ENCODE data around the gene HS3ST3B1.

Gene HS3ST3B1

DNA sequence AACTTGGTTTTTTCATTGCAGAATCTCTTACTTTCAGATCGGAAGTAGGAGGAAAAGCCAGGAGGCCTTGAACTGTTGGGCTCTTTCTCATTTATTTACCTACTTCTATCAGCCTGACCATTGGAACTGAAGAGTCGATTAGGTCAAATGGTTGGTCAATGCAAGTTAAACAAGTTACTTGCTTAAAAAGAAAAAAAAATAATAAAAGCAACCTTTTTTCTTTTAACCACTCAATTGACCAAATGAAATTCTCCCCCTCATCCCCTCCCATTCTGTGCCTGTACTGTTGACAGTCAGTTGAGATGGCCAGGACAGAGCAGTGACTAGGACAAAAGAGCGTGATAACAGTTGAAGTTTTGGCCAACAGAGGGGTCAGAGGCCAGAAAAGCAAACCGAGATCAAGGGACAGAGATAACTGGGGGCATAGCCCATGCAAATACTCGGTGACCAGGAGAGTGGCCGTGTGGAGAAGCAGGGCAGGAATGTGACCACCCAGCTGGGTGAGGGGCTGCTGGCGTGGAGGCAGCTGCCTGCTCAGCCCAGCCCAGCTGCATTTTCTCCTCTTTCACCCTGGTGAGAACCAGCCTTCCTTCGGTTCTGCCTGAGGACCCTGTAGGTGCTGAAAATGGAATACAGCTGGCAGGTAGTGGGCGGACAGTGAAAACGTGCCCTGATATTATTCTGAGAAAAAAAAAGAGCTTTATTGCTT is 72.2 kb downstream of the HS3ST3B1 start:
- no peak overlapping the region for H3K4me3 ChIP-seq (ENCODE audit: control insufficient read depth, low read depth, low read length)
- no peak for DNase-seq (ENCODE audit: low read depth)

DNA sequence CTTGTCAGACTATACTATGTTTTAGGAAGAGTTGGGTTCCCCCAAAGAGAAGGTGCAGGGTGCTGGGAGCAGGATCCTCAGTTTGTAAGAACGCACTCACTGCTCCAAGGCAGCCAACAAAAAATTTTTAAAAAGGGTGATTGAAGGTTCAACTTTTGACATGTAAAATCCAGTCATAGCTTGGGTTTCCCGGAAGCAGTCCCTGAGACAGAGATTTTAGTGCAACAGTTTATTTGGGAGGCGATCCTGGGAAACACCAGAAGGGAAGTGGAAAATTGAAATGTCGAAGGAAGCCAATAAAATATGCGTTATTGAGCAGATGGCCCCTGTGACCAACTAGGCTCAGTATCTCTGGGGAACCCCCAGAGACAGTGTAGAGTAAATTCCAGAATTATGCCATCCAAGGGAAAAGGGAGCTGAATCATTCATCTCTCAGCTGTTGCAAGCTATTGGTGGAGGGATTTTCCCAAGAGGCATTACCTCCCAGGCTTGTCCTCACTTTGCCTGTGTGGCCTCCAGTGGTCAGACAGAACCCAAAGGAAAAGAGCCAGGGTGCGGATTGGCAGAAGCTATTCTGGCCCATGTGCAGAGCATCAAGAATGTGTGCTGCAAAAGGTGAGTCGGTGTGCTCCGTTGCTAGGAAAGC is 72.9 kb downstream of the HS3ST3B1 start:
- H3K4me3 ChIP-seq (ENCODE audit: control insufficient read depth, low read depth, low read length), result no peak overlapping the region
- TF ChIP-seq, protein P1, sequence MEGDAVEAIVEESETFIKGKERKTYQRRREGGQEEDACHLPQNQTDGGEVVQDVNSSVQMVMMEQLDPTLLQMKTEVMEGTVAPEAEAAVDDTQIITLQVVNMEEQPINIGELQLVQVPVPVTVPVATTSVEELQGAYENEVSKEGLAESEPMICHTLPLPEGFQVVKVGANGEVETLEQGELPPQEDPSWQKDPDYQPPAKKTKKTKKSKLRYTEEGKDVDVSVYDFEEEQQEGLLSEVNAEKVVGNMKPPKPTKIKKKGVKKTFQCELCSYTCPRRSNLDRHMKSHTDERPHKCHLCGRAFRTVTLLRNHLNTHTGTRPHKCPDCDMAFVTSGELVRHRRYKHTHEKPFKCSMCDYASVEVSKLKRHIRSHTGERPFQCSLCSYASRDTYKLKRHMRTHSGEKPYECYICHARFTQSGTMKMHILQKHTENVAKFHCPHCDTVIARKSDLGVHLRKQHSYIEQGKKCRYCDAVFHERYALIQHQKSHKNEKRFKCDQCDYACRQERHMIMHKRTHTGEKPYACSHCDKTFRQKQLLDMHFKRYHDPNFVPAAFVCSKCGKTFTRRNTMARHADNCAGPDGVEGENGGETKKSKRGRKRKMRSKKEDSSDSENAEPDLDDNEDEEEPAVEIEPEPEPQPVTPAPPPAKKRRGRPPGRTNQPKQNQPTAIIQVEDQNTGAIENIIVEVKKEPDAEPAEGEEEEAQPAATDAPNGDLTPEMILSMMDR (IDR thresholded peaks at IDR 0.05; ENCODE audit: control insufficient read depth, insufficient read depth, low read depth, low read length, missing control alignments), result no peak
- peak; percentile 16 for DNase-seq (ENCODE audit: low read depth)

More for the DNA sequence above, 72.2 kb downstream of the HS3ST3B1 start:
- TF ChIP-seq, protein P1 (IDR thresholded peaks at IDR 0.05; ENCODE audit: control insufficient read depth, insufficient read depth, low read depth, low read length, missing control alignments), result no peak

DNA sequence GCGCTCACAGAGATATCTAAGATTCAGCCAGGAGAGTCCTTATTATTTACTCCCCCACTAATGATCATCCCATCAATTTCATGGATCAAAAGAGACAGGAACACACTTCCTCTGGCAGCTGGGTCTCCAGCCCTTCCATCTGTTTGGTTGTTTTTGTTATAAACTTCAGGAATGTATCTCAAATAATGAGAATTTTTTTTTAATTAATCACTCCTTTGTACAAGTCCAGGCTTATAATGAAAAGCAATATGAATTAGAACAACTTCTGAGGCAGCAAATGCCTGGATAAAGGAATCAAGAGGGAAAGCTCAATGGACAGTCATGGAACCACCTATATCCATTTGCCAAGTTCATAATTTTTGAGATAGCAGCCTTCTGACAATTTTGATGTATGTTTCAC is 73.4 kb downstream of the HS3ST3B1 start:
- no peak overlapping the region for H3K4me3 ChIP-seq (ENCODE audit: control insufficient read depth, low read depth, low read length)
- TF ChIP-seq, protein P1 (IDR thresholded peaks at IDR 0.05; ENCODE audit: control insufficient read depth, insufficient read depth, low read depth, low read length, missing control alignments), result no peak

DNA sequence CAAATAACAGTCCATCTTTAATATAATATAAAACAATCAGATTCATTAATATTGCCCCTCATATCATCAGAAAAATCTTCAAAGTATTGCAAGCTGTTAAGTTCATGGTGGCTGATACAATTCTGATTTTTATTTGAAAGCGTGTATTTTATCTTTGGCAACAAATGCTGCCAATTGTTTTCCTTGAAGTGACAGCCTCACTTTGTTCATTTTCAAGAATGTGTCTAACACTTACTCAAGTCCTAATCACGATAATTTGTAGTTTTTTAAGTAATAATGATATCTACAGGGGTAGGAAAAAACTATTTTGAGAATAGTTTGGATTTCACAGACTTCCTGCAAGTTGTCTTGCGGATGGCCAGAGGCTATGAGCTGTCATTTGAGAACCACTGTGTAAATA is 75.8 kb downstream of the HS3ST3B1 start:
- no peak for DNase-seq (ENCODE audit: low read depth)
- TF ChIP-seq, protein P1 (IDR thresholded peaks at IDR 0.05; ENCODE audit: control insufficient read depth, insufficient read depth, low read depth, low read length, missing control alignments), result no peak
- no peak overlapping the region for H3K4me3 ChIP-seq (ENCODE audit: control insufficient read depth, low read depth, low read length)

More for the DNA sequence above, 73.4 kb downstream of the HS3ST3B1 start:
- no peak for DNase-seq (ENCODE audit: low read depth)

DNA sequence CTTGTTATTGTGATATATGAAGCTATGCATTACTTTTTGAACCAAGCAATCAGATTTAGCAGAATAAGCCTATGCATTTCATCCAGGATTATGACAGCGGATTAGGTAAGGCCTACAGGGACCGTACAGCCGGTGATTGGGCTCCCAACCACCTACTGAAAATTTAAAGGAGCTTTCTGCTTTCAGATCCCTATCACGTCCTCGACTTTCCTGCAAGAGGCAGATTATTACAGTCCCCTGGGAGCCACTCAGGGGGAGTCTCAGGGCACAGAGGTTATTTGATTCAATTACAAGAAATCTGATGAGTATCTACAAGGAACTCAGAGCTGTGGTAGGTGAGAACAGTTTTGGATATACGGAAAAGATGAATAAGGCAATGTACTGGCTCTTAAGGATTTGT is 80.7 kb downstream of the HS3ST3B1 start:
- no peak overlapping the region for H3K4me3 ChIP-seq (ENCODE audit: control insufficient read depth, low read depth, low read length)
- TF ChIP-seq, protein P1 (IDR thresholded peaks at IDR 0.05; ENCODE audit: control insufficient read depth, insufficient read depth, low read depth, low read length, missing control alignments), result no peak
- no peak for DNase-seq (ENCODE audit: low read depth)

DNA sequence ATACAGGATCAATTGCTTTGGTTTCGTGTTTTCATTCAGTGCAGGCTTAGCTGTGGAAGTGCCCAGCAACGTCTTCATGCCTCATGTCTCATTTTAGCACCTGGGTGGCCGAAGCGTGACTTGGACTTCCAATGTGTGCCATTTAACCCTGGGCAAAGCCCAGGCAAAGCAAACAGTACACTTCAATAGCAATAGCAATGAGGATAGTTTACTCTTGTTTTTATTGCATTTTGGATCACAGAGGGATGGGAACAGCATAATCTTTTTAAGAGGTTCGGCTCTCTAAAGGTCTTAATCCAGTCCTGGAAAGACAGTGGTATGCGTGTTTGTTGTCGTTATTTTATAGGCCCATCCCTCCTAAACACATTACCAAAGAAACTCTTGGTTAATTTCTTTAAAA is 86.2 kb downstream of the HS3ST3B1 start:
- DNase-seq (ENCODE audit: low read depth), result no peak
- no peak overlapping the region for H3K4me3 ChIP-seq (ENCODE audit: control insufficient read depth, low read depth, low read length)
- TF ChIP-seq, protein P1 (IDR thresholded peaks at IDR 0.05; ENCODE audit: control insufficient read depth, insufficient read depth, low read depth, low read length, missing control alignments), result no peak
